ENCODE results near the gene ADGB.

The ADGB gene

GRCh38 chr6:146592451-146592850 is 6.3 kb upstream of the ADGB start:
- Histone ChIP-seq H3K9ac (ENCODE audit: low read length) (no peak overlapping the region), H3K79me2 (ENCODE audit: low read length) (no peaks in the 10 kb centered on the region), H2AFZ (ENCODE audit: low read length) (no peak overlapping the region), H3K27ac (ENCODE audit: low read length) (no peak overlapping the region), H3K4me1 (ENCODE audit: low read length) (peaks cover 9% of the 10 kb centered on the region), H3K4me2 (ENCODE audit: low read depth, low read length) (no peak overlapping the region), H3F3A (ENCODE audit: insufficient read depth, low read length) (no peaks in the 10 kb centered on the region), H3K4me3 (ENCODE audit: low read length) (no peak overlapping the region), H3K36me3 (replicated peaks; ENCODE audit: insufficient read depth, low read length) (no peaks in the 10 kb centered on the region), H3K27me3 (replicated peaks; ENCODE audit: insufficient read depth, low read length) (no peaks in the 10 kb centered on the region), H3K9me3 (replicated peaks; ENCODE audit: insufficient read depth, low read length) (no peaks in the 10 kb centered on the region), H4K20me1 (ENCODE audit: insufficient read depth, low read length) (no peaks in the 10 kb centered on the region), H3K9me2 (replicated peaks; ENCODE audit: insufficient read depth, low read length) (no peaks in the 10 kb centered on the region)
- DNase-seq, result no peak
- no peak for TF ChIP-seq EZH2phosphoT487 (IDR thresholded peaks at IDR 0.05; ENCODE audit: low read length)
- TF ChIP-seq CTCF (IDR thresholded peaks at IDR 0.05; ENCODE audit: low read length), result no peak
- TF ChIP-seq EZH2 (optimal IDR thresholded peaks at IDR 0.05; ENCODE audit: low read depth, low read length), result no peak

- no peak overlapping the region for H2AFZ ChIP-seq (ENCODE audit: low read length)
- H3K27ac ChIP-seq (ENCODE audit: low read length), result no peak overlapping the region
- no peaks in the 10 kb centered on the region for H3K9me3 ChIP-seq (replicated peaks; ENCODE audit: insufficient read depth, low read length)
- no peak for DNase-seq
- no peaks in the 10 kb centered on the region for H4K20me1 ChIP-seq (ENCODE audit: insufficient read depth, low read length)
- H3K27me3 ChIP-seq (replicated peaks; ENCODE audit: insufficient read depth, low read length), result no peaks in the 10 kb centered on the region
- H3K4me2 ChIP-seq (ENCODE audit: low read depth, low read length), result no peak overlapping the region
- no peak overlapping the region for H3K4me3 ChIP-seq (ENCODE audit: low read length)
- no peaks in the 10 kb centered on the region for H3F3A ChIP-seq (ENCODE audit: insufficient read depth, low read length)
- H3K36me3 ChIP-seq (replicated peaks; ENCODE audit: insufficient read depth, low read length), result no peaks in the 10 kb centered on the region
- TF ChIP-seq EZH2 (optimal IDR thresholded peaks at IDR 0.05; ENCODE audit: low read depth, low read length), result no peak
- TF ChIP-seq CTCF (IDR thresholded peaks at IDR 0.05; ENCODE audit: low read length), result no peak
- no peak for TF ChIP-seq EZH2phosphoT487 (IDR thresholded peaks at IDR 0.05; ENCODE audit: low read length)
- H3K9me2 ChIP-seq (replicated peaks; ENCODE audit: insufficient read depth, low read length), result no peaks in the 10 kb centered on the region
- H3K79me2 ChIP-seq (ENCODE audit: low read length), result no peaks in the 10 kb centered on the region
- H3K4me1 ChIP-seq (ENCODE audit: low read length), result no peaks in the 10 kb centered on the region
- no peak overlapping the region for H3K9ac ChIP-seq (ENCODE audit: low read length)
These were observed 4.8 kb upstream of the ADGB start for GRCh38 chr6:146593986-146594385.

- no peak for TF ChIP-seq CTCF (IDR thresholded peaks at IDR 0.05; ENCODE audit: low read length)
- TF ChIP-seq EZH2phosphoT487 (IDR thresholded peaks at IDR 0.05; ENCODE audit: low read length), result no peak
- no peak for TF ChIP-seq EZH2 (optimal IDR thresholded peaks at IDR 0.05; ENCODE audit: low read depth, low read length)
- no peak overlapping the region for H3K9ac ChIP-seq (ENCODE audit: low read length)
- H3F3A ChIP-seq (ENCODE audit: insufficient read depth, low read length), result no peaks in the 10 kb centered on the region
- no peak overlapping the region for H3K4me3 ChIP-seq (ENCODE audit: low read length)
- DNase-seq, result no peak
- no peaks in the 10 kb centered on the region for H3K9me3 ChIP-seq (replicated peaks; ENCODE audit: insufficient read depth, low read length)
- H3K79me2 ChIP-seq (ENCODE audit: low read length), result no peaks in the 10 kb centered on the region
- no peak overlapping the region for H3K27ac ChIP-seq (ENCODE audit: low read length)
- H4K20me1 ChIP-seq (ENCODE audit: insufficient read depth, low read length), result no peaks in the 10 kb centered on the region
- no peaks in the 10 kb centered on the region for H3K9me2 ChIP-seq (replicated peaks; ENCODE audit: insufficient read depth, low read length)
- H3K27me3 ChIP-seq (replicated peaks; ENCODE audit: insufficient read depth, low read length), result no peaks in the 10 kb centered on the region
- H2AFZ ChIP-seq (ENCODE audit: low read length), result no peak overlapping the region
- H3K36me3 ChIP-seq (replicated peaks; ENCODE audit: insufficient read depth, low read length), result no peaks in the 10 kb centered on the region
- no peak overlapping the region for H3K4me2 ChIP-seq (ENCODE audit: low read depth, low read length)
- H3K4me1 ChIP-seq (ENCODE audit: low read length), result no peaks in the 10 kb centered on the region
These were observed 4.3 kb upstream of the ADGB start for GRCh38 chr6:146594495-146594894.

Measured in MM.1S (cell line).